H9 (cell line): Measurements from ENCODE around the gene RAX2. TPM values are rescaled to one million over a fixed set of nuclear protein-coding genes. Genes with fewer than 3 reads are reported as not detected.

Experiments used
- DNase-seq: peaks from one replicate; pipeline ENCODE4 v3.0.0-alpha.2; 2017
- H2AFZ ChIP-seq: one replicate; pipeline ENCODE4 v1.6.1; 2013; ENCODE audit warnings: mild to moderate bottlenecking, low read length, control low read depth, moderate library complexity
- H2AK5ac ChIP-seq: 2 replicates; pipeline ENCODE4 v1.6.1; 2013; ENCODE audit warnings: low read length, control low read depth, mixed read lengths; ENCODE audit not compliant: insufficient read length
- H2BK120ac ChIP-seq: one replicate; pipeline ENCODE4 v1.6.1; 2013; ENCODE audit warnings: low read depth, mild to moderate bottlenecking, low read length, control low read depth, inconsistent platforms; ENCODE audit not compliant: poor library complexity, severe bottlenecking
- H2BK12ac ChIP-seq: 2 replicates; pipeline ENCODE4 v1.6.1; 2013; ENCODE audit warnings: low read length, control low read depth, mixed read lengths, low read depth; ENCODE audit not compliant: insufficient read length
- H2BK15ac ChIP-seq: 2 replicates; pipeline ENCODE4 v1.6.1; 2013; ENCODE audit warnings: low read depth, low read length, control low read depth
- H2BK20ac ChIP-seq: one replicate; pipeline ENCODE4 v1.6.1; 2013; ENCODE audit warnings: low read depth, mild to moderate bottlenecking, low read length, control low read depth, inconsistent platforms; ENCODE audit not compliant: poor library complexity, severe bottlenecking
- H2BK5ac ChIP-seq: 2 replicates; pipeline ENCODE4 v1.6.1; 2013; ENCODE audit warnings: low read length, control low read depth, mixed read lengths; ENCODE audit not compliant: insufficient read length
- H3K14ac ChIP-seq: 2 replicates; pipeline ENCODE4 v1.6.1; 2013; ENCODE audit warnings: low read length, control low read depth; ENCODE audit not compliant: insufficient read depth
- H3K18ac ChIP-seq: 2 replicates; pipeline ENCODE4 v1.6.1; 2013; ENCODE audit warnings: low read depth, mild to moderate bottlenecking, mixed read lengths, low read length, control low read depth; ENCODE audit not compliant: insufficient read length
- H3K23ac ChIP-seq: 2 replicates; pipeline ENCODE4 v1.6.1; 2013; ENCODE audit warnings: low read length, control low read depth, mixed read lengths, low read depth; ENCODE audit not compliant: insufficient read length
- H3K23me2 ChIP-seq: 2 replicates; pipeline ENCODE4 v1.6.1; 2013; ENCODE audit warnings: low read depth, mild to moderate bottlenecking, mixed read lengths, low read length, control low read depth; ENCODE audit not compliant: insufficient read length, poor library complexity, severe bottlenecking
- H3K27ac ChIP-seq: 2 replicates; pipeline ENCODE4 v1.5.1; 2013; ENCODE audit warnings: low read length, control low read depth, mixed read lengths, low read depth; ENCODE audit not compliant: insufficient read length
- H3K27me3 ChIP-seq: 2 replicates; pipeline ENCODE4 v1.6.1; 2013; ENCODE audit warnings: low read length, control low read depth, inconsistent platforms; ENCODE audit not compliant: insufficient read depth
- H3K4ac ChIP-seq: 2 replicates; pipeline ENCODE4 v1.6.1; 2013; ENCODE audit warnings: low read depth, mild to moderate bottlenecking, control low read depth, inconsistent platforms, low read length, moderate library complexity
- H3K4me1 ChIP-seq: 2 replicates; pipeline ENCODE4 v1.6.1; 2013; ENCODE audit warnings: low read length, control low read depth, inconsistent platforms; ENCODE audit not compliant: insufficient read depth
- H3K4me2 ChIP-seq: 2 replicates; pipeline ENCODE4 v1.6.1; 2013; ENCODE audit warnings: low read length, control low read depth, mixed read lengths; ENCODE audit not compliant: insufficient read length, insufficient read depth
- H3K56ac ChIP-seq: 2 replicates; pipeline ENCODE4 v1.6.1; 2013; ENCODE audit warnings: low read depth, mild to moderate bottlenecking, mixed read lengths, low read length, control low read depth; ENCODE audit not compliant: insufficient read length
- H3K79me1 ChIP-seq: 2 replicates; pipeline ENCODE4 v1.6.1; 2013; ENCODE audit warnings: low read depth, mild to moderate bottlenecking, moderate library complexity, low read length, control low read depth, inconsistent platforms; ENCODE audit not compliant: insufficient read depth, poor library complexity, severe bottlenecking
- H3K79me2 ChIP-seq: 2 replicates; pipeline ENCODE4 v1.6.1; 2013; ENCODE audit warnings: low read length, control low read depth, inconsistent platforms; ENCODE audit not compliant: insufficient read depth
- H3K9ac ChIP-seq: 2 replicates; pipeline ENCODE4 v1.6.1; 2013; ENCODE audit warnings: low read length, control low read depth, mixed read lengths; ENCODE audit not compliant: insufficient read length; ENCODE audit errors: extremely low read depth
- H3K9me3 ChIP-seq: one replicate; pipeline ENCODE4 v1.6.1; 2013; ENCODE audit warnings: low read depth, low read length, inconsistent platforms; ENCODE audit not compliant: control insufficient read depth
- H3T11ph ChIP-seq: one replicate; pipeline ENCODE4 v1.6.1; 2013; ENCODE audit warnings: mild to moderate bottlenecking, low read length, control low read depth, inconsistent platforms
- H4K20me1 ChIP-seq: one replicate; pipeline ENCODE4 v1.6.1; 2013; ENCODE audit not compliant: control insufficient read depth, insufficient read length, insufficient read depth
- H4K5ac ChIP-seq: 2 replicates; pipeline ENCODE4 v1.6.1; 2013; ENCODE audit warnings: low read depth, mild to moderate bottlenecking, mixed read lengths, low read length, control low read depth; ENCODE audit not compliant: insufficient read length
- H4K8ac ChIP-seq: replicated peaks from 2 replicates; pipeline ENCODE4 v1.6.1; 2013; ENCODE audit warnings: low read length, control low read depth, mixed read lengths, low read depth; ENCODE audit not compliant: insufficient read length
- H4K91ac ChIP-seq: 2 replicates; pipeline ENCODE4 v1.6.1; 2013; ENCODE audit warnings: low read depth, mild to moderate bottlenecking, moderate library complexity, mixed read lengths, low read length, control low read depth; ENCODE audit not compliant: insufficient read length
- H3K27ac Mint-ChIP-seq, 3 experiments: 2 replicates in 2 of 3; 3 replicates in 1 of 3; pipeline ENCODE4 v1.8.0; 2020 to 2021; ENCODE audit warnings: mixed read lengths in 3 of 3, mild to moderate bottlenecking in 1 of 3, moderate library complexity in 1 of 3
- H3K27me3 Mint-ChIP-seq: 2 replicates; pipeline ENCODE4 v1.8.0; 2021; ENCODE audit warnings: low read depth, mild to moderate bottlenecking, moderate library complexity, mixed read lengths
- H3K36me3 Mint-ChIP-seq, 3 experiments: 2 replicates in 2 of 3; 3 replicates in 1 of 3; pipeline ENCODE4 v1.8.0; 2020 to 2021; ENCODE audit warnings: low read depth in 3 of 3, mixed read lengths in 3 of 3; ENCODE audit not compliant: insufficient read depth in 1 of 3
- H3K4me1 Mint-ChIP-seq, 2 experiments: 2 replicates each; pipeline ENCODE4 v1.8.0; 2020; ENCODE audit warnings: mixed read lengths in 2 of 2
- H3K4me3 Mint-ChIP-seq, 2 experiments: 2 replicates in 1 of 2; 3 replicates in 1 of 2; pipeline ENCODE4 v1.8.0; 2020 to 2021; ENCODE audit warnings: mild to moderate bottlenecking in 2 of 2, mixed read lengths in 2 of 2, moderate library complexity in 1 of 2
- H3K9me3 Mint-ChIP-seq, 2 experiments: 2 replicates in 1 of 2; 3 replicates in 1 of 2; pipeline ENCODE4 v1.8.0; 2020; ENCODE audit warnings: mild to moderate bottlenecking in 2 of 2, mixed read lengths in 2 of 2, moderate library complexity in 1 of 2
- CTCF ChIP-seq: fragments of 200-600 bp; sonication (generic); conservative IDR thresholded peaks from 3 replicates; pipeline ENCODE4 v1.8.0; 2021; ENCODE audit warnings: antibody characterized with exemption, mild to moderate bottlenecking
- WGBS: extraction: QIAGEN DNeasy Blood & Tissue Kit; methylation state at CpG from one replicate; pipeline ENCODE4 v1.1.7; 2013; ENCODE audit warnings: missing lambda C conversion rate, low lambda C conversion rate, mixed read lengths; ENCODE audit not compliant: insufficient read length; ENCODE audit errors: extremely low coverage; 5-methylcytosine and 5-hydroxymethylcytosine counted together
- total RNA-seq: library from RNA; stranded (reverse); gene quantifications from 2 replicates; pipeline ENCODE4 v1.2.1, GENCODE V29; 2021

Gene RAX2
- total RNA-seq, 1 experiment from 2014 or later, result not detected

GRCh38 chr19:3743486-3743885, 28.5 kb downstream of the RAX2 start:
- Mint-ChIP-seq H3K4me1 (no peaks in the 10 kb centered on the region), H3K27me3 (no peaks in the 10 kb centered on the region), H3K27ac (peak overlapping the region in 1 of 3 experiments; percentile 13; a peak in 1 of 7 replicates), H3K4me3 (no peak overlapping the region), H3K9me3 (no peaks in the 10 kb centered on the region), H3K36me3 (peaks cover 0 to 1% (median 0%) of the 10 kb centered on the region in 3 experiments; a peak in 2 of 7 replicates)
- Histone ChIP-seq H4K8ac (no peak overlapping the region), H3K4me2 (no peak overlapping the region), H3K79me1 (no peaks in the 10 kb centered on the region), H2BK120ac (no peak overlapping the region), H3K4ac (no peak overlapping the region), H3T11ph (no peak overlapping the region), H3K14ac (no peak overlapping the region), H3K27ac (no peak overlapping the region), H3K9me3 (no peaks in the 10 kb centered on the region), H4K91ac (no peak overlapping the region), H4K20me1 (no peaks in the 10 kb centered on the region), H4K5ac (no peak overlapping the region), H2BK20ac (no peak overlapping the region), H2BK12ac (no peak overlapping the region), H3K4me1 (no peaks in the 10 kb centered on the region), H3K23ac (no peak overlapping the region), H2BK5ac (no peak overlapping the region), H2AFZ (no peak overlapping the region), H3K27me3 (no peaks in the 10 kb centered on the region), H2AK5ac (no peak overlapping the region), H2BK15ac (no peak overlapping the region), H3K9ac (no peak overlapping the region), H3K23me2 (no peaks in the 10 kb centered on the region), H3K79me2 (no peaks in the 10 kb centered on the region), H3K56ac (no peak overlapping the region), H3K18ac (no peak overlapping the region)
- no CpG with 5 or more reads among the region's 2 CpGs for WGBS
- TF ChIP-seq CTCF, result no peak
- no peak for DNase-seq
